Stimulated activated CD8-positive, alpha-beta memory T cell treated with anti-CD3 and anti-CD28 coated beads, Interleukin-7, amount 100 ng/mL, for 1 hour (primary cell): ENCODE results near the gene AQP12A.

Experiments used
- DNase-seq, 2 donors: peaks; one replicate each; pipeline ENCODE4 v3.0.0-alpha.2; 2020; ENCODE audit warnings: low read depth in 2 of 2

Gene AQP12A

DNA sequence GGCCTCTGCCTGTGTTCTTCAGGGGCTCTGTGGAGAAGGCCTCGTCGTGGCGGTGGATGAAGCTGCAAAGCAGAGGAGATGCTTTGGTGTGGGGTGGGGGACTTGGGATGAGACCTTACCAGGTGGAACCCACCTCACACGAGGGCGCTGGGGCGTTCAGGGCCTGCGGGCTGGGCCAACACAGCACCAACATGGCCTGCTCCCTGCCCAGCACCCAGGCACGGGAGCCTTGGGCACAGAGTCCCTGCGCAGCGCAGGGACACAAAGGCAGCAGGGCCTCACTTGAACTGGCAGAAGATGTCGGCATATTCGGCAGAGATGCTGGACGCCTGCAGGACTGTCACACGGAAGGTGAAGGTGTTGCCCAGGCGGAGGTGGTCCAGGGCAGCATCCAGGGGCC lies 53.8 kb downstream of the AQP12A start:
- no peak for DNase-seq

DNA sequence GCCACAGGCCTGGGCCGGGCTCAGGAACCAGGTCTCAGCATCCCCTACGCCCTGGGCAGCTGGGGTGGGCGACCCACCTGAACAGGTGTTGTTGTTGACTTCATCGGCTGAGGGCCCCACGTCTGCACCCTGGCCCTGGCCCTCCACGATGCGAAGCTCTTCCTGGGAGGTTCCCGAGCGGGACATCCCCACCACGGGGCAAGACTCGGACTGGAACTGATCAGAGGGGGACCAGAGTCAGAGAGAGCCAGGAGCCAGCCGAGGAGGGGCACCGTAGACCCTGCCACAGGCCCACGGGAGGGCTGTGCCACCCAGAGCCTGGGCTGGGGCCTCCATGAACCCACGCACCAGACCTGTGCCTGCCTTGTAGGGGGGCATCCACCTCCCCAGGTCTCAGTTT lies 54.3 kb downstream of the AQP12A start:
- DNase-seq = no peak

DNA sequence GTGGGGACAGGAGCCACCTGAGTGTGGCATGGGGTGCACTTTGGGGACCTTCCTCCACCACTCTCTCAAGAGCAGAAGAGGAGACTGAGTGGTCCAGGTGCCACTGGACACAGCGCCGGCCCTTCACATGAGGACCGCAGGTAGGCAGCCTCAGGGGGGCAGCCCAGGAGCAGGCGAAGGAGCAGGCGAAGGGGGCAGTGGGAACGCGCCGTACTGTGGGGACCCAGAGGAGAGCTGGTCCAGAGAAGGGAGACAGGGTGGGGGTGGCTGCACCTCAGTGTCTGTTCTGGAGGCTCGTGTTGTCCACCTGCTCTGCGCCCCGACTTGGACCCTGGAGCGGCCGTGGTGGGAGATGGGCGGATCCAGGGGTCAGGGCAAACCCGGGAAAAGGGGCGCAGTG lies 55.0 kb downstream of the AQP12A start:
- DNase-seq = no peak

DNA sequence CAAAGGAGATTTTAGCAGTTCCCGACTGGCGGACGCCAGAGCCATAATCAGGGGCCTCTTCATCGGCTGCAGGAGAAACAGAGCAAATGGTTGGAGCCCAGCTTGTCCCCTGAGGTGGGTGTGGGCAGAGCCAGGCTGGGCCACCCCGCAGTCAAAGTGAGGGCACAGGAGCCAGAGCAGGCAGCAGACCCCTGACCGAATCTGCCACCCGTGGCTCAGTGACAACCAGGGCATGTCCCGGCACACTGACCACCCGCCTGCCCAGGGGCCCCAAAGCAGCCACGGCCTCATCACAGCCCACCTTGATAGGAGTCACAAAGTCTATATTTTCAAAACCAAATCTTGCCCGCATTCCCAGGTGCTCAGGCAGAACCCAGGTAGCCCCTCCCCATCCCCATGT lies 55.6 kb downstream of the AQP12A start:
- DNase-seq = no peak
